CD8-positive, alpha-beta memory T cell (primary cell): Measurements from ENCODE around the gene CD34. TPM values are rescaled to one million over a fixed set of nuclear protein-coding genes. Genes with fewer than 3 reads are reported as not detected.

Source experiments
- CTCF ChIA-PET: fragments of 350-600 bp; sonication (Branson Sonifier 250); formaldehyde crosslinking; loops from one replicate; lab custom pipeline; 2021; ENCODE audit warnings: antibody characterized with exemption; lab: Charles Lee
- POLR2A ChIA-PET: fragments of 350-600 bp; sonication (Branson Sonifier 250); formaldehyde crosslinking; loops from one replicate; lab custom pipeline; 2021; ENCODE audit warnings: antibody characterized with exemption; lab: Charles Lee
- DNase-seq, 5 donors: peaks; one replicate each; pipeline versions ENCODE4 v3.0.0 to v3.0.0-alpha.2; 2020 to 2022; ENCODE audit warnings: mixed read lengths in 1 of 5
- H3K27ac ChIP-seq: one replicate; pipeline ENCODE4 v1.7.0; 2013; ENCODE audit warnings: low read depth, mild to moderate bottlenecking, low read length, moderate library complexity
- H3K27me3 ChIP-seq: 2 replicates; pipeline ENCODE4 v1.7.0; 2013; ENCODE audit warnings: low read length, mild to moderate bottlenecking; ENCODE audit not compliant: insufficient read depth, poor library complexity, severe bottlenecking
- H3K36me3 ChIP-seq: 2 replicates; pipeline ENCODE4 v1.7.0; 2013; ENCODE audit warnings: mild to moderate bottlenecking, low read length, moderate library complexity; ENCODE audit not compliant: insufficient read depth
- H3K4me1 ChIP-seq: 2 replicates; pipeline ENCODE4 v1.7.0; 2013; ENCODE audit warnings: mild to moderate bottlenecking, low read length, moderate library complexity; ENCODE audit not compliant: insufficient read depth
- H3K4me3 ChIP-seq: 2 replicates; pipeline ENCODE4 v1.7.0; 2013; ENCODE audit warnings: mild to moderate bottlenecking, low read length
- H3K9me3 ChIP-seq: 2 replicates; pipeline ENCODE4 v1.7.0; 2013; ENCODE audit warnings: mild to moderate bottlenecking, low read length
- H3K27ac Mint-ChIP-seq, 8 donors: one replicate each; pipeline ENCODE4 v1.8.0; 2020 to 2021; ENCODE audit warnings: mixed read lengths in 8 of 8, mild to moderate bottlenecking in 6 of 8, inconsistent platforms in 3 of 8, moderate library complexity in 3 of 8
- H3K27me3 Mint-ChIP-seq, 2 donors: one replicate each; pipeline ENCODE4 v1.8.0; 2020 to 2021; ENCODE audit warnings: mixed read lengths in 2 of 2, mild to moderate bottlenecking in 1 of 2, moderate library complexity in 1 of 2
- H3K36me3 Mint-ChIP-seq, 3 donors: one replicate each; pipeline ENCODE4 v1.8.0; 2020 to 2021; ENCODE audit warnings: mixed read lengths in 3 of 3, inconsistent platforms in 1 of 3, mild to moderate bottlenecking in 1 of 3
- H3K4me1 Mint-ChIP-seq, 3 donors: one replicate each; pipeline ENCODE4 v1.8.0; 2020 to 2021; ENCODE audit warnings: mixed read lengths in 3 of 3, inconsistent platforms in 1 of 3, mild to moderate bottlenecking in 1 of 3
- H3K4me3 Mint-ChIP-seq, 7 donors: one replicate each; pipeline ENCODE4 v1.8.0; 2020 to 2021; ENCODE audit warnings: mixed read lengths in 7 of 7, mild to moderate bottlenecking in 6 of 7, moderate library complexity in 4 of 7, inconsistent platforms in 2 of 7
- H3K9me3 Mint-ChIP-seq, 5 donors: one replicate each; pipeline ENCODE4 v1.8.0; 2020 to 2022; ENCODE audit warnings: mixed read lengths in 5 of 5, mild to moderate bottlenecking in 3 of 5, moderate library complexity in 2 of 5, inconsistent platforms in 1 of 5
- polyA plus RNA-seq: library from polyadenylated mRNA; unstranded; fragments of 300-500 nt; fragmentation: Illumina TruSeq; gene quantifications from one replicate; pipeline ENCODE4 v1.2.3, GENCODE V29; 2021
- total RNA-seq, 2 experiments: library from RNA; stranded (reverse); gene quantifications; one replicate each; pipeline ENCODE4 v1.2.3, GENCODE V29; 2021

CD34 gene
- total and polyA plus RNA-seq, 3 experiments from 2014 or later: not detected

- CTCF ChIA-PET: interaction anchor here (0.9 to 1.2 kb wide), 3 partner anchors 38 to 40 kb away, joined by 3 read pairs; no protein-coding TSS in a partner anchor
- Mint-ChIP-seq H3K4me3 (no peak overlapping the region), H3K27me3 (peaks cover 0 to 53% of the 10 kb centered on the region in 2 donors)
Measured at GRCh38 chr1:207925210-207925609, 14.3 kb upstream of the CD34 start.

DNA sequence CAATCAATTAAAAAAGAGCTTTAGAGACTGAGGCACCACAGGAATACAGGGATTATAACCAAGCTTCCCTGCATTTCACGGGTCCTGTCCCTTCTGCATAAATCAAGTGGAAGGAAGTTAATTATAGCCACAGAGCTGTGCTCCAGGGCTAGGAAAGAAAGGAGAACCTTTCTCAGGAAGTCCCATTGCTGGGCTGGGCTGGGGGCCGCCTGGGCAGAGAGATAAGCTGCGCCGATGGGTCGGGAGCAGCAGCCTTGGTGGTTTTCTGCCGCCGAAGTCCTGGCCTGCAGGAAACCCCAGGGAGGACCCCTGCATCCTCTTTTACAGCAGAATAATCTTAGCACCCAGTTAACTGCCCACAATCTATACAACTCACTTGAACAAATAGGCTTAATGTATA, 12.6 kb upstream of the CD34 start:
- no peak overlapping the region for H3K27ac ChIP-seq
- CTCF ChIA-PET: no interaction called here
- H3K27me3 Mint-ChIP-seq: peaks cover 0 to 50% of the 10 kb centered on the region in 2 donors
- no peaks in the 10 kb centered on the region for H3K4me1 ChIP-seq
- no peak overlapping the region for H3K27ac Mint-ChIP-seq
- no peaks in the 10 kb centered on the region for H3K9me3 ChIP-seq
- no peak overlapping the region for H3K4me3 ChIP-seq
- no peak for DNase-seq
- no peak overlapping the region for H3K4me3 Mint-ChIP-seq
- H3K9me3 Mint-ChIP-seq: no peaks in the 10 kb centered on the region
- H3K27me3 ChIP-seq: no peaks in the 10 kb centered on the region
- POLR2A ChIA-PET: no interaction called here
- H3K36me3 Mint-ChIP-seq: no peaks in the 10 kb centered on the region
- H3K36me3 ChIP-seq: no peaks in the 10 kb centered on the region
- no peaks in the 10 kb centered on the region for H3K4me1 Mint-ChIP-seq

More at GRCh38 chr1:207925210-207925609, 14.3 kb upstream of the CD34 start:
- no peaks in the 10 kb centered on the region for H3K9me3 ChIP-seq
- H3K36me3 Mint-ChIP-seq: no peaks in the 10 kb centered on the region
- POLR2A ChIA-PET: no interaction called here
- no peak overlapping the region for H3K4me3 ChIP-seq
- H3K9me3 Mint-ChIP-seq: no peaks in the 10 kb centered on the region
- no peaks in the 10 kb centered on the region for H3K4me1 Mint-ChIP-seq
- H3K36me3 ChIP-seq: no peaks in the 10 kb centered on the region
- no peak for DNase-seq
- no peak overlapping the region for H3K27ac ChIP-seq
- H3K27me3 ChIP-seq: no peaks in the 10 kb centered on the region
- H3K27ac Mint-ChIP-seq: no peak overlapping the region
- H3K4me1 ChIP-seq: no peaks in the 10 kb centered on the region

GRCh38 chr1:207923121-207923520, 12.2 kb upstream of the CD34 start:
- Mint-ChIP-seq H3K4me3 (no peak overlapping the region), H3K27me3 (peaks cover 0 to 49% of the 10 kb centered on the region in 2 donors), H3K27ac (no peak overlapping the region), H3K9me3 (no peaks in the 10 kb centered on the region), H3K36me3 (no peaks in the 10 kb centered on the region), H3K4me1 (no peaks in the 10 kb centered on the region)
- POLR2A ChIA-PET: no interaction called here
- no peaks in the 10 kb centered on the region for H3K9me3 ChIP-seq
- no peaks in the 10 kb centered on the region for H3K36me3 ChIP-seq
- H3K4me3 ChIP-seq: no peak overlapping the region
- CTCF ChIA-PET: interaction anchor here (1.0 kb wide), 1 partner anchor 38 kb away, joined by 3 read pairs; no protein-coding TSS in a partner anchor
- no peak for DNase-seq
- H3K27me3 ChIP-seq: no peaks in the 10 kb centered on the region
- no peak overlapping the region for H3K27ac ChIP-seq
- no peaks in the 10 kb centered on the region for H3K4me1 ChIP-seq

GRCh38 chr1:207922554-207922953, 11.6 kb upstream of the CD34 start:
- Mint-ChIP-seq H3K36me3 (no peaks in the 10 kb centered on the region), H3K27me3 (peaks cover 0 to 54% of the 10 kb centered on the region in 2 donors), H3K4me1 (no peaks in the 10 kb centered on the region), H3K4me3 (no peak overlapping the region), H3K27ac (no peak overlapping the region), H3K9me3 (no peaks in the 10 kb centered on the region)
- Histone ChIP-seq H3K36me3 (no peaks in the 10 kb centered on the region), H3K27me3 (no peaks in the 10 kb centered on the region), H3K27ac (no peak overlapping the region), H3K4me1 (no peaks in the 10 kb centered on the region), H3K9me3 (no peaks in the 10 kb centered on the region), H3K4me3 (no peak overlapping the region)
- ChIA-PET CTCF (interaction anchor here (1.0 to 2.3 kb wide), 2 partner anchors 36 to 38 kb away, joined by 3 to 5 read pairs; no protein-coding TSS in a partner anchor), POLR2A (no interaction called here)
- DNase-seq: no peak

DNA sequence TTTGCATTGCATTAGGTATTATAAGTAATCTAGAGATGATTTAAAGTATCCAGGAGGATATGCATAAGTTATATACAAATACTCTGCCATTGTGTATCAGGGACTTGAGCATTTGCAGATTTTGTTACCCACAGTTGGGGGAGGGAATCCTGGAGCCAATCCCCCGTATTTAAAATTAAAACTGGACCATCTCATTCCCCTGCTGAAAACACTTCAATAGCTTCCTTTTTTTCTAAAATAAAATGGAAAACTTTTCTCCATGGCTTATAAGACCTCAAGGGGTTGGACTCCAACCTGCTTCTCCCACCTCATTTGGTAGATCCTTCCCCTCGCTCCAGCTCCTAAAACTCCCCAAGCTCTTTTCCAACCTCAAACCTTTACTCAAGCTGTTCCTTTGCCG, 10.4 kb upstream of the CD34 start:
- CTCF ChIA-PET: interaction anchor here (1.1 to 2.3 kb wide), 3 partner anchors 14 to 42 kb away, joined by 3 to 5 read pairs (median 4); no protein-coding TSS in a partner anchor
- no peaks in the 10 kb centered on the region for H3K9me3 ChIP-seq
- no peaks in the 10 kb centered on the region for H3K27me3 ChIP-seq
- H3K27ac ChIP-seq: no peak overlapping the region
- no peaks in the 10 kb centered on the region for H3K36me3 ChIP-seq
- Mint-ChIP-seq H3K27ac (no peak overlapping the region), H3K9me3 (no peaks in the 10 kb centered on the region), H3K27me3 (peaks cover 3 to 58% of the 10 kb centered on the region in 2 donors), H3K4me1 (no peaks in the 10 kb centered on the region), H3K4me3 (no peak overlapping the region), H3K36me3 (no peaks in the 10 kb centered on the region)
- DNase-seq: no peak
- no peak overlapping the region for H3K4me3 ChIP-seq
- H3K4me1 ChIP-seq: no peaks in the 10 kb centered on the region
- POLR2A ChIA-PET: interaction anchor here (0.6 kb wide), 1 partner anchor 268 kb away, joined by 6 read pairs; no protein-coding TSS in a partner anchor

DNA sequence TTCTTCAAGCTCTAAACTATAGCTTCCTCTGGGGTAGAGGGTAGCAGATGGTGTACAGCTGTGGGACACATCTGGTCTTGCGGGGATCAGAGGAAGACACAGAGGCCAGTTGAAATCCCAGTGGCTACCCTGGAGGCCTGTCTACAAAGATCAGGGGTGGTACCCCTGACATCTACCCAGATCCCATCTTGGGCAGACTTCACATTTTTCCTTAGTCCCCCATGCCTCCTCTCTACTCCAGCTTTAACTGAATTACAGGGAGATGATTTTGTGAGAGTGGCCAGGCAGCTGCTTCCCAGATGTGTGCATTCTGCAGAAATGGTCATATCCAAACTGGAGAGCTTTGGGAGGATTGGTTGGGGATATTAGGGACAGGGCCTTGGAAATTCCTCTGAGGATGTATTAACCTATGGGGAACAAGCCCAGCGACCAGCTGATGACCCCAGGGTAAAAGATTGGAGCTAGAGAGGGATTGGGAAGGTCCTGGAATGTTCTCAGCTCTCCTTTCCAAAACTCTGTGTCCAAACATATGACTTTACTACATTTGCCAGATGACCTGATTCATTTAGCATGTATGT, 9.6 kb upstream of the CD34 start:
- no peaks in the 10 kb centered on the region for H3K9me3 Mint-ChIP-seq
- no peaks in the 10 kb centered on the region for H3K9me3 ChIP-seq

GRCh38 chr1:207919523-207920170, 8.7 kb upstream of the CD34 start:
- Mint-ChIP-seq H3K36me3 (no peaks in the 10 kb centered on the region), H3K4me1 (no peaks in the 10 kb centered on the region), H3K27ac (peak overlapping the region in 1 of 8 donors; percentile 34), H3K27me3 (peaks cover 5 to 58% of the 10 kb centered on the region in 2 donors), H3K9me3 (no peaks in the 10 kb centered on the region), H3K4me3 (no peak overlapping the region)
- no peak for DNase-seq
- no peaks in the 10 kb centered on the region for H3K9me3 ChIP-seq
- ChIA-PET POLR2A (no interaction called here), CTCF (no interaction called here)
- no peaks in the 10 kb centered on the region for H3K27me3 ChIP-seq
- no peak overlapping the region for H3K27ac ChIP-seq
- H3K36me3 ChIP-seq: no peaks in the 10 kb centered on the region
- H3K4me1 ChIP-seq: no peaks in the 10 kb centered on the region
- no peak overlapping the region for H3K4me3 ChIP-seq

More for the DNA sequence above, 9.6 kb upstream of the CD34 start:
- H3K4me3 ChIP-seq: no peak overlapping the region
- H3K27me3 ChIP-seq: no peaks in the 10 kb centered on the region
- POLR2A ChIA-PET: no interaction called here
- no peak for DNase-seq
- Mint-ChIP-seq H3K4me1 (no peaks in the 10 kb centered on the region), H3K4me3 (no peak overlapping the region), H3K27ac (no peak overlapping the region), H3K27me3 (peaks cover 3 to 58% of the 10 kb centered on the region in 2 donors), H3K36me3 (no peaks in the 10 kb centered on the region)
- no peaks in the 10 kb centered on the region for H3K4me1 ChIP-seq
- H3K36me3 ChIP-seq: no peaks in the 10 kb centered on the region
- no peak overlapping the region for H3K27ac ChIP-seq
- CTCF ChIA-PET: interaction anchor here (1.1 to 2.3 kb wide), 3 partner anchors 15 to 43 kb away, joined by 3 to 5 read pairs (median 4); no protein-coding TSS in a partner anchor

GRCh38 chr1:207918581-207918980, 7.7 kb upstream of the CD34 start:
- Mint-ChIP-seq H3K27me3 (peaks cover 5 to 60% of the 10 kb centered on the region in 2 donors), H3K27ac (no peak overlapping the region)

More at GRCh38 chr1:207918581-207918980, 7.7 kb upstream of the CD34 start:
- Histone ChIP-seq H3K36me3 (no peaks in the 10 kb centered on the region), H3K9me3 (no peaks in the 10 kb centered on the region), H3K4me1 (no peaks in the 10 kb centered on the region), H3K27me3 (no peaks in the 10 kb centered on the region), H3K27ac (no peak overlapping the region), H3K4me3 (no peak overlapping the region)
- no peaks in the 10 kb centered on the region for H3K4me1 Mint-ChIP-seq
- no peaks in the 10 kb centered on the region for H3K9me3 Mint-ChIP-seq
- ChIA-PET CTCF (interaction anchor here (1.4 kb wide), 1 partner anchor 14 kb away, joined by 4 read pairs; no protein-coding TSS in a partner anchor), POLR2A (no interaction called here)
- no peak overlapping the region for H3K4me3 Mint-ChIP-seq
- no peak for DNase-seq
- no peaks in the 10 kb centered on the region for H3K36me3 Mint-ChIP-seq
